GM19023 (cell line): ENCODE data around the gene FBXO9.

Experiments
- ATAC-seq: cut with Tn5 transposase; IDR thresholded peaks from one replicate; pipeline ENCODE4 v1.9.1; 2021; ENCODE audit warnings: mild to moderate bottlenecking, moderate library complexity; ENCODE audit not compliant: unreplicated experiment

Gene FBXO9

GRCh38 chr6:53086302-53086701 lies 21.1 kb downstream of the FBXO9 start:
- no peak for ATAC-seq

GRCh38 chr6:53089948-53090347 lies 24.7 kb downstream of the FBXO9 start:
- no peak for ATAC-seq

DNA sequence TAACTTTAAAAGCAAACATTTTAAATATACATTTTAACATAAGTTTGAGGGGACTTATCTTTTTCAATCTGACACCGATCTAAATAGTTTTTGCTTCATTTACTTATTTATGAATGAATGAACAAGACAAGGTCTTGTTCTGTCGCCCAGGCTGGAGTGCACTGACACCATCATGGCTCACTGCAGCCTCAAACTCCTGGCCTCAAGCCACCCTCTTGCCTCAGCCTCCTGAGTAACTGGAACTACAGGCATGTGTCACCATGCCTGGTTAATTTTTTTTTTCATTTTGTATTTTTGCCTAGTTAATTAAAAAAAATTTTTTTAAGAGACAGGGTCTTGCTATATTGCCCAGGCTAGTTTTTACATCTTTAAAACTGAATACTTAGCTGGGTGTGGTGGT lies 25.4 kb downstream of the FBXO9 start:
- no peak for ATAC-seq

- no peak for ATAC-seq
These were observed 30.1 kb downstream of the FBXO9 start for GRCh38 chr6:53095270-53095669.

DNA sequence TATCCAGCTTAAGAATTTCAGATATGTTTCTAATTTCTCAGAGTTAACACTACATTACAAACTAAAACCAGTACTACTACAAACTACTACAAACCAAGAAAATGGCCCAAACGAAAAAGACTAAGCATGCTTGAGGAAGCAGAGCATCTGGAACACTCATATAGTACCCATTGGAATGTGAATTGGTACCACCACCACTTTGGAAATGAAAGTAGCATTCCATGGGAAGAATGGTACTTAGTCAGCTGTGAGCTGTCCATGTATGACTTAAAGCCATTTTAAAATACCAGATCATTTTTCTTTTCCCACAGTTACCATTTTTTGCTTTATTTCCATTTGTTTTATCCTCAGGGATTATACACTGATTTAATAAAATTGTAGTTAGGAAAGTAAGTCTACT lies 30.5 kb downstream of the FBXO9 start:
- no peak for ATAC-seq

- ATAC-seq, result no peak
These were observed 35.4 kb downstream of the FBXO9 start for GRCh38 chr6:53100561-53100960.

- no peak for ATAC-seq
These were observed 35.8 kb downstream of the FBXO9 start for GRCh38 chr6:53101006-53101405.

- ATAC-seq, result no peak
These were observed 38.9 kb downstream of the FBXO9 start for GRCh38 chr6:53103993-53104675.

DNA sequence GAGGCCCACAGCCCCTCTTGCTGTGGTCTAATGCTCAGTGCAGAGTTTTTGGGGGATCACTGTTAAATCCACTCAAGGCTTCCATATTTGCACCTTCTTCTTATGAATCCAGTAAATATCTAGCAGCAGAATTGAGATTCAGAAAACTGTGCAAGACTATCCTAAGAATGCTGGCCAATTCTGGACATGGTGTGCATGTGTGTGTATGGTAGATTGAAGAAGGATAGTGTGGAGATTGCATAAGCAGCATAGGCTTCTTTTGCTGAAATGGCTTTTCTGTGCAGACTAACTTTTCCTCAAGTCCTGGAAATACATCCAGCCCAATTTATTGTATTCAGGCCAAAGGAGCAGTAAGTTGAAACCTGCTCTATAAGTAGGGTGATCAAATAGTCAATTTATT lies 39.7 kb downstream of the FBXO9 start:
- ATAC-seq, result no peak

- ATAC-seq, result no peak
These were observed 41.9 kb downstream of the FBXO9 start for GRCh38 chr6:53107091-53107490.

- peak; percentile 84 for ATAC-seq
These were observed 44.4 kb downstream of the FBXO9 start for GRCh38 chr6:53109612-53110011.

DNA sequence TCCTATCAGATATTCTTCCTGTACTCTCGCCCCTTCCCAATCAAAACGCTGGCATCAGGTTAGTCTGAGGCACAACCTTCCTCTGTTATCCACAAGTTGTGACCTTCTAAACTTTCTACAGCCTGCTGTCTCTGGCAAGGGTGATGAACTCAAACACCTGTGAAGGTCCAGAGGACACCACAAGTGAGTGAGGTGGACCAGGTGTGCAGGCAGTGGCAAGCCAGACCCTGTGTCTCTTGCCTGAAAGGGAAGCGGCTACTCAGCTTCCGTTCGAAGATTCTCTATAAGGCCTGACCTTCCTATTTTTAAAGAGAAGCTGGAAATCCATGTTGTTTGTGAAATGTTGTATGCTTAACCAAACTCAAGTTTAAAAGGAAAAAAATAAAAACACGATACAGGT lies 46.7 kb downstream of the FBXO9 start:
- ATAC-seq, result no peak

GRCh38 chr6:53112404-53112803 lies 47.2 kb downstream of the FBXO9 start:
- ATAC-seq, result no peak

- ATAC-seq, result no peak
These were observed 47.7 kb downstream of the FBXO9 start for GRCh38 chr6:53112871-53113270.

DNA sequence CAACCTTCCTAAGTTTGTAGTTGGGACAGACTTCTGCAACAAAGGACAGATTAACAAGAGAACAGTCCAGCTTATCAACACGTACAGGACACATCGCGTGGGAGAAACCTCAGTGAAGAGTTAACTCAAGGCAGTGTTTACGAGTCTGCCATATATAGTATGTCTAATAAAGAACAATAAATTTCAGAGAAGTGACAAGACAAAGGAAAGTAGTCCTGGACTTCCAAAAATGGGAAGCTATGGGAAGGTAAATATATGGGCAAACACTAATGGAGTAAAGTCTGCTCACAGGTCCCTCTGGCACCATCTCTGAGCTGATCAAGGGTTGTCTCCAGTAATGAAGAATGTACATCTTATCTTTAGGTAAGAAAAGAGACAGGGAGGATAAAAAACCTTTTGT lies 48.5 kb downstream of the FBXO9 start:
- no peak for ATAC-seq

- ATAC-seq, result no peak
These were observed 49.9 kb downstream of the FBXO9 start for GRCh38 chr6:53115113-53115512.

GRCh38 chr6:53115741-53116140 lies 50.5 kb downstream of the FBXO9 start:
- no peak for ATAC-seq

GRCh38 chr6:53119349-53119748 lies 54.1 kb downstream of the FBXO9 start:
- ATAC-seq, result no peak

GRCh38 chr6:53119772-53120409 lies 54.7 kb downstream of the FBXO9 start:
- no peak for ATAC-seq

- no peak for ATAC-seq
These were observed 59.1 kb downstream of the FBXO9 start for GRCh38 chr6:53124131-53124800.

DNA sequence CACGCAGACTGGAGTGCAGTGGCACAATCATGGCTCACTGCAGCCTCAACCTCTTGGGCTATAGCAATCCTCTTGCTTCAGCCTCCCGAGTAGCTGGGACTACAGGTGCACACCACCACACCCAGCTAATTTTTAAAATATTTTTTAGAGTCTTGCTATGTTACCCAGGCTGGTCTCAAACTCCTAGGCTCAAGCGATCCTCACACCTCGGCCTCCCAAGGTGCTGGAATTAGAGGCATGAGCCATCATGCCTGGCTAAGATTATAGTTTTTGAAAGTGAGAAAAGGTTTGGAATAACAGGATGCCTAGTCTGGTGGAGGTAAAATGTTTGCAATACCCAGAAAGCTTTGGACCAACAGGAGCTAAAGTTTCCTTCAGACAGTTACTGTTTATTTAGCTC lies 60.1 kb downstream of the FBXO9 start:
- ATAC-seq, result no peak

DNA sequence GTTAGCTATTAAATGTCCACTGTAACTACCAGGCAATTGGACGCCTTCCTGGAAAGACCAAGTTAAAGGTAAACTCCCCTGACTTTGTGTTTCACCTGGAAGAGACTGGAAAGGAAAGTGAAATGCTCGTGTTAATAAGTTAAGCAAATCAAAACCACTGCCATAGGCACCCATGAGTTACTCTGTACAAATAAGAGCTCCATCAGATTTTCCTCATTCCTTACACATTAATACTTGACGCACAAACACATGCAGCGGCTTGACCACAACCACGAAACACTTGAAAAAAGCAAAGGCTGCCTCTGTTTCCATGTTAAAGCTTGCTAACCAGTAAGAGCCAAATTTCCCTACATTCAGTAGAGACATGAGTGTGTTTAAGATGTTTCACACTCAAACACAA lies 63.6 kb downstream of the FBXO9 start:
- ATAC-seq, result no peak
